Measurements from ENCODE around the gene ERGIC1.

GRCh38 chr5:172910828-172911627 is 77.0 kb downstream of the ERGIC1 start:
- peak in 2 of 4 experiments; percentile 12 to 39 for TF ChIP-seq CTCF (IDR thresholded peaks at IDR 0.05)
- TF ChIP-seq POLR2A (IDR thresholded peaks at IDR 0.05) = no peak
- TF ChIP-seq EP300 (IDR thresholded peaks at IDR 0.05) = peak; percentile 46

Data from gastroesophageal sphincter (tissue), 3 donors.